NB4 (cell line): ENCODE results near the gene GABRG3.

Experiments
- MYC ChIP-seq: IDR thresholded peaks from 2 replicates; pipeline ENCODE4 v1.6.1; 2011; ENCODE audit warnings: low read depth, low read length
- POLR2A ChIP-seq: IDR thresholded peaks from 2 replicates; pipeline ENCODE4 v1.6.1; 2011; ENCODE audit warnings: mild to moderate bottlenecking; ENCODE audit not compliant: insufficient read length; ENCODE audit errors: extremely low read depth
- TF ChIP-seq, protein P1 (sequence below): IDR thresholded peaks from one replicate; pipeline ENCODE4 v1.5.1; 2012; ENCODE audit warnings: low read depth, low read length
- TF ChIP-seq, protein P2 (sequence below): IDR thresholded peaks from 2 replicates; pipeline ENCODE4 v1.6.1; 2011; ENCODE audit warnings: low read depth, low read length

DNA sequence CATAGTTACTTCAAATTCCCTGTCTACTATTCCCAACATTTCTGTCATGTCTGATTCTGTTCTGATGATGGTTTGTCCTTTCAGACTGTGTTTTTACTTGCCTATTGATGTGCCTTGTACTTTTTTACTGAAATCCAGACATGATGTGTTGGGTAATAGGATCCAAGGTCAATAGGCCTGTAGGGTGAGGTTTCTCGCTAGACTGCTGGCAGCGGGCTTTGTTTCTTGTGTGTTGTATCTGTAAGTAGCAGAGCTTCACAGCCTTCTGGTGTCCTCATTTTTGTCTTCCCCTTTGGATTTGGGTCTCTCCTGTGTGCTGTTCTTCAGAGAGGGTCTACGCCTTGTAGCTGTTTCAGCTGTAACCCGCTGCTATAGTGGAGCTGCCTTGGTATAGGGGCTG lies 140.3 kb downstream of the GABRG3 start:
- TF ChIP-seq, protein P1, sequence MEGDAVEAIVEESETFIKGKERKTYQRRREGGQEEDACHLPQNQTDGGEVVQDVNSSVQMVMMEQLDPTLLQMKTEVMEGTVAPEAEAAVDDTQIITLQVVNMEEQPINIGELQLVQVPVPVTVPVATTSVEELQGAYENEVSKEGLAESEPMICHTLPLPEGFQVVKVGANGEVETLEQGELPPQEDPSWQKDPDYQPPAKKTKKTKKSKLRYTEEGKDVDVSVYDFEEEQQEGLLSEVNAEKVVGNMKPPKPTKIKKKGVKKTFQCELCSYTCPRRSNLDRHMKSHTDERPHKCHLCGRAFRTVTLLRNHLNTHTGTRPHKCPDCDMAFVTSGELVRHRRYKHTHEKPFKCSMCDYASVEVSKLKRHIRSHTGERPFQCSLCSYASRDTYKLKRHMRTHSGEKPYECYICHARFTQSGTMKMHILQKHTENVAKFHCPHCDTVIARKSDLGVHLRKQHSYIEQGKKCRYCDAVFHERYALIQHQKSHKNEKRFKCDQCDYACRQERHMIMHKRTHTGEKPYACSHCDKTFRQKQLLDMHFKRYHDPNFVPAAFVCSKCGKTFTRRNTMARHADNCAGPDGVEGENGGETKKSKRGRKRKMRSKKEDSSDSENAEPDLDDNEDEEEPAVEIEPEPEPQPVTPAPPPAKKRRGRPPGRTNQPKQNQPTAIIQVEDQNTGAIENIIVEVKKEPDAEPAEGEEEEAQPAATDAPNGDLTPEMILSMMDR: no peak
- TF ChIP-seq, protein P2, sequence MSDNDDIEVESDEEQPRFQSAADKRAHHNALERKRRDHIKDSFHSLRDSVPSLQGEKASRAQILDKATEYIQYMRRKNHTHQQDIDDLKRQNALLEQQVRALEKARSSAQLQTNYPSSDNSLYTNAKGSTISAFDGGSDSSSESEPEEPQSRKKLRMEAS: no peak
- TF ChIP-seq POLR2A (no peak), MYC (no peak)
